Measurements from ENCODE around the gene AAMP. TPM values are rescaled to one million over a fixed set of nuclear protein-coding genes. Genes with fewer than 3 reads are reported as not detected.

Gene AAMP
- total RNA-seq, 1 experiment from 2014 or later = 125 TPM

GRCh38 chr2:218284106-218284811, 14.3 kb upstream of the AAMP start:
- CTCF ChIA-PET = no interaction called here
- TF ChIP-seq ATF3 (CRISPR knock-in tag; conservative IDR thresholded peaks at IDR 0.05) = no peak
- no peak for TF ChIP-seq SMAD3 (CRISPR knock-in tag; IDR thresholded peaks at IDR 0.05; ENCODE audit: borderline replicate concordance)
- TF ChIP-seq RORB (CRISPR knock-in tag; IDR thresholded peaks at IDR 0.05) = no peak
- TF ChIP-seq ZNF219 (CRISPR knock-in tag; IDR thresholded peaks at IDR 0.05; ENCODE audit: borderline replicate concordance) = no peak
- no peak for TF ChIP-seq MYBL2 (CRISPR knock-in tag; IDR thresholded peaks at IDR 0.05)
- no peak for TF ChIP-seq GABPB1 (CRISPR knock-in tag; IDR thresholded peaks at IDR 0.05)
- no peak for TF ChIP-seq ZBTB21 (CRISPR knock-in tag; IDR thresholded peaks at IDR 0.05; ENCODE audit: borderline replicate concordance)
- no peak for TF ChIP-seq ZNF423 (CRISPR knock-in tag; IDR thresholded peaks at IDR 0.05)
- no peak for TF ChIP-seq EMX1 (CRISPR knock-in tag; IDR thresholded peaks at IDR 0.05)
- no peak for TF ChIP-seq ZNF138 (CRISPR knock-in tag; conservative IDR thresholded peaks at IDR 0.05)
- no peak for TF ChIP-seq USF2 (CRISPR knock-in tag; IDR thresholded peaks at IDR 0.05)
- H3K36me3 Mint-ChIP-seq = no peaks in the 10 kb centered on the region; the same call in 1 of the 2 replicates
- no peak overlapping the region; the same call in 1 of the 2 replicates for H3K27ac Mint-ChIP-seq
- peaks cover 12% of the 10 kb centered on the region for H3K4me1 Mint-ChIP-seq
- POLR2A ChIA-PET = no interaction called here
- DNase-seq (ENCODE audit: low spot score) (no peak), ATAC-seq (no peak)
- no peaks in the 10 kb centered on the region for H3K9me3 Mint-ChIP-seq
- H3K4me3 Mint-ChIP-seq = no peak overlapping the region
- no peaks in the 10 kb centered on the region for H3K27me3 Mint-ChIP-seq (ENCODE audit: low read depth)

GRCh38 chr2:218282173-218282991, 12.4 kb upstream of the AAMP start:
- ATAC-seq = no peak
- ChIA-PET CTCF (interaction anchor here (0.6 to 1.7 kb wide), 5 partner anchors 9 to 114 kb away, joined by 3 to 5 read pairs (median 3); partner anchors contain the start of genes AAMP and PNKD), POLR2A (interaction anchor here (0.5 kb wide), 1 partner anchor 1698 kb away, joined by 4 read pairs; no protein-coding TSS in a partner anchor)
- no peak for DNase-seq (ENCODE audit: low spot score)
- Mint-ChIP-seq H3K27ac (peak overlapping the region; percentile 84), H3K27me3 (ENCODE audit: low read depth) (no peaks in the 10 kb centered on the region), H3K36me3 (peaks cover 1% of the 10 kb centered on the region; the same call in 1 of the 2 replicates), H3K9me3 (no peaks in the 10 kb centered on the region), H3K4me3 (no peak overlapping the region), H3K4me1 (peaks cover 12% of the 10 kb centered on the region)
- no peak for TF ChIP-seq ATF3 (CRISPR knock-in tag; conservative IDR thresholded peaks at IDR 0.05)
- no peak for TF ChIP-seq SP1 (CRISPR knock-in tag; conservative IDR thresholded peaks at IDR 0.05)

GRCh38 chr2:218281449-218281848, 11.5 kb upstream of the AAMP start:
- Mint-ChIP-seq H3K9me3 (no peaks in the 10 kb centered on the region), H3K4me1 (peaks cover 2% of the 10 kb centered on the region), H3K27me3 (ENCODE audit: low read depth) (no peaks in the 10 kb centered on the region), H3K4me3 (no peak overlapping the region), H3K27ac (peak overlapping the region; percentile 93), H3K36me3 (peaks cover 3% of the 10 kb centered on the region; the same call in 1 of the 2 replicates)
- ChIA-PET CTCF (no interaction called here), POLR2A (no interaction called here)
- DNase-seq (ENCODE audit: low spot score) (no peak), ATAC-seq (no peak)
- no peak for TF ChIP-seq ZSCAN18 (CRISPR knock-in tag; IDR thresholded peaks at IDR 0.05)
- no peak for TF ChIP-seq MXD4 (CRISPR knock-in tag; IDR thresholded peaks at IDR 0.05; ENCODE audit: borderline replicate concordance)
- TF ChIP-seq RELA (CRISPR knock-in tag; IDR thresholded peaks at IDR 0.05; ENCODE audit: borderline replicate concordance) = no peak
- TF ChIP-seq, protein P1, sequence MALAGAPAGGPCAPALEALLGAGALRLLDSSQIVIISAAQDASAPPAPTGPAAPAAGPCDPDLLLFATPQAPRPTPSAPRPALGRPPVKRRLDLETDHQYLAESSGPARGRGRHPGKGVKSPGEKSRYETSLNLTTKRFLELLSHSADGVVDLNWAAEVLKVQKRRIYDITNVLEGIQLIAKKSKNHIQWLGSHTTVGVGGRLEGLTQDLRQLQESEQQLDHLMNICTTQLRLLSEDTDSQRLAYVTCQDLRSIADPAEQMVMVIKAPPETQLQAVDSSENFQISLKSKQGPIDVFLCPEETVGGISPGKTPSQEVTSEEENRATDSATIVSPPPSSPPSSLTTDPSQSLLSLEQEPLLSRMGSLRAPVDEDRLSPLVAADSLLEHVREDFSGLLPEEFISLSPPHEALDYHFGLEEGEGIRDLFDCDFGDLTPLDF (CRISPR knock-in tag; IDR thresholded peaks at IDR 0.05) = no peak
- TF ChIP-seq ZNF317 (CRISPR knock-in tag; IDR thresholded peaks at IDR 0.05; ENCODE audit: borderline replicate concordance, low read depth) = no peak
- TF ChIP-seq, protein P2, sequence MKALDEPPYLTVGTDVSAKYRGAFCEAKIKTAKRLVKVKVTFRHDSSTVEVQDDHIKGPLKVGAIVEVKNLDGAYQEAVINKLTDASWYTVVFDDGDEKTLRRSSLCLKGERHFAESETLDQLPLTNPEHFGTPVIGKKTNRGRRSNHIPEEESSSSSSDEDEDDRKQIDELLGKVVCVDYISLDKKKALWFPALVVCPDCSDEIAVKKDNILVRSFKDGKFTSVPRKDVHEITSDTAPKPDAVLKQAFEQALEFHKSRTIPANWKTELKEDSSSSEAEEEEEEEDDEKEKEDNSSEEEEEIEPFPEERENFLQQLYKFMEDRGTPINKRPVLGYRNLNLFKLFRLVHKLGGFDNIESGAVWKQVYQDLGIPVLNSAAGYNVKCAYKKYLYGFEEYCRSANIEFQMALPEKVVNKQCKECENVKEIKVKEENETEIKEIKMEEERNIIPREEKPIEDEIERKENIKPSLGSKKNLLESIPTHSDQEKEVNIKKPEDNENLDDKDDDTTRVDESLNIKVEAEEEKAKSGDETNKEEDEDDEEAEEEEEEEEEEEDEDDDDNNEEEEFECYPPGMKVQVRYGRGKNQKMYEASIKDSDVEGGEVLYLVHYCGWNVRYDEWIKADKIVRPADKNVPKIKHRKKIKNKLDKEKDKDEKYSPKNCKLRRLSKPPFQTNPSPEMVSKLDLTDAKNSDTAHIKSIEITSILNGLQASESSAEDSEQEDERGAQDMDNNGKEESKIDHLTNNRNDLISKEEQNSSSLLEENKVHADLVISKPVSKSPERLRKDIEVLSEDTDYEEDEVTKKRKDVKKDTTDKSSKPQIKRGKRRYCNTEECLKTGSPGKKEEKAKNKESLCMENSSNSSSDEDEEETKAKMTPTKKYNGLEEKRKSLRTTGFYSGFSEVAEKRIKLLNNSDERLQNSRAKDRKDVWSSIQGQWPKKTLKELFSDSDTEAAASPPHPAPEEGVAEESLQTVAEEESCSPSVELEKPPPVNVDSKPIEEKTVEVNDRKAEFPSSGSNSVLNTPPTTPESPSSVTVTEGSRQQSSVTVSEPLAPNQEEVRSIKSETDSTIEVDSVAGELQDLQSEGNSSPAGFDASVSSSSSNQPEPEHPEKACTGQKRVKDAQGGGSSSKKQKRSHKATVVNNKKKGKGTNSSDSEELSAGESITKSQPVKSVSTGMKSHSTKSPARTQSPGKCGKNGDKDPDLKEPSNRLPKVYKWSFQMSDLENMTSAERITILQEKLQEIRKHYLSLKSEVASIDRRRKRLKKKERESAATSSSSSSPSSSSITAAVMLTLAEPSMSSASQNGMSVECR (CRISPR knock-in tag; IDR thresholded peaks at IDR 0.05; ENCODE audit: borderline replicate concordance) = no peak
- TF ChIP-seq ZNF416 (CRISPR knock-in tag; IDR thresholded peaks at IDR 0.05) = no peak
- no peak for TF ChIP-seq TEAD4 (CRISPR knock-in tag; IDR thresholded peaks at IDR 0.05)
- no peak for TF ChIP-seq FOXK1 (CRISPR knock-in tag; IDR thresholded peaks at IDR 0.05)
